Stimulated activated CD8-positive, alpha-beta memory T cell treated with anti-CD3 and anti-CD28 coated beads, Interleukin-4, amount 100 ng/mL, for 24 hours (primary cell): ENCODE results near the gene EHMT1.

Source experiments
- DNase-seq: peaks from one replicate; pipeline ENCODE4 v3.0.0-alpha.2; 2020; ENCODE audit warnings: low read depth

The EHMT1 gene

DNA sequence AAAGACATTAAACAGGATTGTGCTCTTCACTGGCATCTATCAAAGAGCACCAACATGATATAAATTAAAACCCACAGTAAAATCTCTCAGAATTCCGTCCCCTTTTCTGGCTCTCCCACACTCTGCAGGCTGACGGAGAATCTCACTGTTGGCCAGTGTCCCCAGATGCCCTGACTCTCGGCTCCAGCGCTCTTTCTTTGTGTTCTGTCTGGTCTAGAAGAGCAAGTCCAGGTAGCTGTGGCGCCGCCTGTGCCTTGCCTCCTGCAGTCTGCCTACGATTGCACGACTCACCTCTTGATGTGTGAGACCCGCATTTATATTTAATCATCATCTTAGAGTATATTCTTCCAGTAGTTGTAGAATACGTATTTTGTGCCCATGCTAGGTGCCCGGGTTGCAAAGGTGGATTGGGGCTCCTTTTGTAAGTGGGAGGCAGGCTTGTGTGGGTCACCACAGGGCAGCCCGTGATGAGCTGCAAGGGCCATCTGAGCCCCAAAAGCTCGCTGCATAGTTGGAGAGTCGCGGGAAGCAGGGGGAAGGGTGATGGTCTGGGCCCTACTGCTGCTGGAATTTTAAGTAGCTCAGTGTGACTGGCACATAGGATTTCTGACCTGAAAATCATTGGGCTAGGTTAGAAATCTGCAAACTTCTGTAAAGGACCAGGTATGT is 55.6 kb downstream of the EHMT1 start:
- DNase-seq: no peak

DNA sequence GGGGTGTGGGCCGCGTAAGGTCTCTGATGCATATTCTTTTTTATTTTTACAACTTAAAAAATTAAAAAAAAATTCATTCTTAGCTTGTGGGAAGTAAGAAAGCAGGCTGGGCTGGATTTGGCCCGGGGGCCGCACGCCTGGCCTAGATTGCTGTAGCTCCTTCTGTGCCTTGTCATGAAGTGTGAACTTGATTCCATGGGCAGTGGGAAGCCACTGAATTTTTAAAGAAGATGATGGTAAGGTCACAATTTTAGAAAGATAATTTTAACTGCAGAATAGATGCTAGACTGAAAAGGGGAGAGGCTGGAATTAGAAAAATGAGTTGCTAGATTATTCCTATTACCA is 56.1 kb downstream of the EHMT1 start:
- no peak for DNase-seq

DNA sequence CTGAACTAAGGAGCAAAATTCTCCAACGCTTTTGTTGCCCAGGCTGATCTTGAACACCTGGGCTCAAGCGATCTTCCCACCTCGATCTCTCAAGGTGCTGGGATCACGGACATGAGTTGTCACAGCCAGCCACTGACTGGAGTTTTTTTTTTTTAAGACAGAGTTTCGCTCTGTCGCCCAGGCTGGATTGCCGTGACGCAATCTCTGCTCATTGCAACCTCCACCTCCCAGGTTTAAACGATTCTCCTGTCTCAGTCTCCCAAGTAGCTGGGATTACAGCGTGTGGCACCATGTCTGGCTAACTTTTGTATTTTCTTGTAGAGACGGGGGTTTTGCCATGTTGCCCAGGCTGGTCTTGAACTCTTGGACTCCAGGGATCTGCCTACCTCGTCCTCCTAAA is 58.2 kb downstream of the EHMT1 start:
- no peak for DNase-seq

DNA sequence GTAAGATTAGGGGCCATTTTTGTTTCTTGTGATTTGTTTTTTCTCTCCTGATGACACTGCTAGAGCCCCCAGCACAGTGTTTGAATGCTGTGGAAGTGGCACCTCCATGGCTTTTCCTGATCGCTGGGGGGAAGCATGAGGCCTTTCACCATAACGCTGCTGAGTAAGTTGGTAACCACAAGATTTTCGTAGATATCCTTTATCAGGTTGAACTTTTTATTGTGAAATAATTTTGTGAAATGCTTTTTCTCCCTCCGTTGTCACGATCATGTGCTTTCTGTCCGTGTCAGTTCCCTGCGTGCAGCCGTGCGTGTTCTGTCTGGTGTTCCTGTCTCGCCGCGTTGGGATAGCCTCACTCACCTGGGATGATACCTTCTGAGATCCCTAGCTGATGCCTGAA is 59.4 kb downstream of the EHMT1 start:
- DNase-seq: no peak

DNA sequence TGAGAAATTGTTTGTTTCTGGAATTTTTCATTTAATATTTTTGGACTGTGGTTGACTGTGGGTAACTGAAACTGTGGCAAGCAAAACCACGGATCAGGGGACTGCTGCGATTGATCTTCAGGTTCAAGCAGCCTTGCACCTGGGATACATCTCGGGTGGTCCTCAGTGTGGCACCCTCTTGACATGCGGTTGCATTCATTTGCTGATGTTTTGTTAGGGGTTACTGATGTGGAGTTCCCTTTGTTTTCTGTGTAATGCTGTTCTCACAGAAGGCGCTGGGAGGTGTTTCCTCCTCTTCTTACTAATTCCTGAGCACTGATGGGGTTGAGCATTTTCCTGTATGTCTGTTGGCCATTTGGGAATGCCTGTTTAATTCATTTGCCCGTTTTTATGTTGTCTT is 60.4 kb downstream of the EHMT1 start:
- DNase-seq: no peak

DNA sequence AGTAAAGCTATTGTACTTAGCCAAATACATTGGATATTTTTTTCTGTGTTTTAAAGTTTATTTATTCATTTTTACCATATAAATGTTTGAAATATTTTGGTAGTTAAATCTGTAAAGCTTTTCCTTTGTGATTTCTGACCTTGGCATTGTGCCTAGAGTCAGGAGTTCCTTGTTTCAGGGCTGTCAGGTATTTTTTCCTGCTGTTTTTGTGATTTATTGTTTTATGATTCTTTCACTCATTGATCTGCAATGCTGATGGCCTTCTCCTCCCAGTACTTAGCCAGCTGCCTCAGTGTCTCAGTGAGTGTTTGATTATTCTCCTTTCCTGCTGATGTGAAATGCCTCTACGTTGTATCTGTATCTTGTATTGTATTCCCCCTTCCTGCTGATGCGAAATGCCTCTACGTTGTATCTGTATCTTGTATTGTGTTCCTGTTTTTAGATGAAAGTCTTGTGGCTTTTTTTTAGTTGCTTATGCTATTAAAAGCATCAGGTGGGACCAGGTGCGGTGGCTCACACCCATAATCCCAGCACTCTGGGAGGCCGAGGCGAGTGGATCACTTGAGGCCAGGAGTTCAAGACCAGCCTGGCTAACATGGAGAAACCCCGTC is 61.0 kb downstream of the EHMT1 start:
- no peak for DNase-seq

DNA sequence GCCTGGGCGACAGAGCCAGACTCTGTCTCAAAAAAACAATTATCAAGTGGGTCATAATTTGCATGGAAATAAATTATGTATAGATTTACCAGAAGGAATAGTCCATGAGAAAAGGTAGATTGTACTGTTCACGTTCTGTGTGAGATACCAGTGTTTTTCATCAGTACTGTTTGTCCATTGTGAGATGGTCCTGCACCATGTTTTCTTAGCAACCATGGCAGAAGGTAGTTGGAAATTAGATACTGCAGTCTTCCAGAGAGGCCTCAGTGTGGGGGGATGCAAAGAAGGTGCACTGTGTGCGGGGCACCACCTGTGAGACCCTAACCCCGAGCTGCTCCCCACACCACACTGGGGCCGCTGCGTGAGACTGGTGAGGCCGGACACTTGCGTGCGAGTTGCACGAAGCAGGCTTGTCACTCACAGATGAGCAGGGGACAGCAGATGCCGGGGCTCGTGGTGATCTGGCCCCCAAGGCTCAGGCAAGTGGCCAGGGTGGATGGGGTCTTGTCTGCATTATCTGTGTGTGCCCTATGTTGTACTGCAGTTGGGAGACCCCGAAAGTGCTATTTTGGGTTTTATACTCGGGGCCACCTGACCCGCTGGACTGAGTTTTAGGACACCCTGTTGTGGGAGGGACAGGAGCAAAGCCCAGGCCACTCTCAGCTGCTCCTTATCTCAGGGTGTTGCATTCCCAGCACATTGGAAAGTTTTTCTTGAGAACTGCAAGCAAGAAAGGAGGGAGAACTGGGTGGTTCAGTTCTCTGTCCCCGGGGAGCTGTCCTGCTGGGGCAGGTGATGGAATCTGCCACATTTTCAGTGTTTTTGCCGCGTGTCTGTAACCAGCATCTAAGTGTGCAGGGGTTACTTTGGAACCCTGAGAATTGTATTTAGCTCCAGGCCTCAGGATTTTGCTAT is 61.9 kb downstream of the EHMT1 start:
- no peak for DNase-seq

DNA sequence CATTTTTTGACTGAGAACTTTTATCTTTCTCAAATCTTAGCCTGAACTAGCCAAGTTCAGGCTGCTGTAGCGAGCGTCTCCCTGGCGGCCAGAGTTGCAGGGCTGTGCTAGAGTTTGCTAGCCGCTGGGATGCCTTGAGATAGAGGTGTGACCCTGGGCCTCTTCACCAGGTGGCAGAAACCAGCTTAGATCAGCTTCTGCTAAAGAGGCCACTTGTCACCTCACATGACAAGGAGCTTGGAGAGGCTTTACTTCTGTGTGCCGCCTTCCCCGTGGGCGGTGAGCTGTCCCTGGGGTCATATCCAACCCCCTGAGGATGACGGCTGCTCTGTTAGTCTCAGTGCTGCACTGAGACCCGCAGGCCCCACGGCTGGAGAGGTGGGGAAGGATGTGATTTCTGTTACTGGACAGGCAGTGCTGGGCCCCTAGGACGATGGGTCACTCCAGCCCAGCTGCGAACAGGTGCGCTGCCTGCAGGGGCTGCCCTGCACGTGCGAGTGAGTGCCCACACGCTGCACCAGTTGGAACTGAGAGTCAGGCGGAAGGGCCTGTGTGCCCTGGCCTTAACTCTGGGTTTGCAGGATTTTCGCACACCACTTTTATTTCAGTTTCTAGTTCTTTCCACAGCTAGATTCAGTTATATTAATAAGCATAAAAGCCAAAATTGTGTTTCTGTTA is 63.8 kb downstream of the EHMT1 start:
- DNase-seq: no peak

DNA sequence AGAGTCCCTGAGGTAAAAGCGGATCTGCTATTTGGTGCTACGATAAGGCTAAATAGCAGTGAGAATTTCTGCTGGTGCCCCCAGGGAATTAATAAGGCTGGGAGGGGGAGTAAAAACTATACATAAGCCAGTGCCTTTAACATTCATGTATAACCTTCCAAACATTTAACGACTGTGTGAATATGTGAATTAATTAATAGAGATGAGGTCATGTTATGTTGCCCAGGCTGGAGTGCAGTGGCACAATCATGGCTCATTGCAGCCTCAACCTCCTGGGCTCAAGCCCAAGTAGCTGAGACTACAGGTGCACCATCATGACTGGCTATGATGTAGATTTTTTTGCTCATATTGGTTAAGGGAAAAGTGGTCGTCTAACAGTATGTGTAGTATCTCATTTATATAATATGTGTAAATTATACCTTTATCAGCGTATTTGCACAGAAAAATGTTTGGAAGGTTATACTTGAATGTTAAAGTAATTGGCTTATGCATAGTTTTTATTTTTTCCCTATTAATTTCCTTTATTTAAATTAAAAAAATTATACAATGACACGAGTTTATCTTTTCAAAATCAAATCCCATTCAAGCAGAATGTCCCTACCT is 64.6 kb downstream of the EHMT1 start:
- no peak for DNase-seq

DNA sequence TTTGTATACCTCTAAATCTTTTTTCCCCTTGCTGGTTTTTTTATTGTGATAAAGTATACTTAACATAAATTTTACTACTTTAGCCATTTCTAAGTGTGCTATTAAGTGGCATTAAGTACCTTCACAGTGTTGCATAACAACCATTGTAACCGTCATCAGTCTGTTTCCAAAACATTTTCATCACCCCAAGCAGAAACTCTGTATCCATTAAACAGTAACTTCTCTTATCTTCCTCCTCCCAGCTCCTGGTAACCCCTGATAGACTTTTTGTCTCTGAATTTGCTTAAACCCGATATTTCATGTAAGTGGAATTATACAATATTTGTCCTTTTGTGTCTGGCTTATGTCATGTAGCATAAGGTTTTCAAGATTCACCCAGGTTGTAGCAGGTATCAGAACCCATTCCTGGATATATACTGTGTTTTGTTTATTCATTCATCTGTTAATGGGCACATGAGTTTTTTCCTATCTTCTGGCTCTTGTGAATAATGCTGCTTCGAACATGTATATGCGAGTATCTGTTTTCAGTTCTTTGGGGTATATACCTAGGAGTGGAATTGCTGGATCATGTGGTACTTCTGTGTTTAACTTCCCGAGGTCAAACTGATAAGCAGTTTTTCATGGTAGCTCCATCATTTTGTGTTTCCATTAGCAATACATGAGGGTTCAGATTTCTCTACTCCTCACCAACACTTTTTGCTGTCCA is 66.4 kb downstream of the EHMT1 start:
- no peak for DNase-seq

DNA sequence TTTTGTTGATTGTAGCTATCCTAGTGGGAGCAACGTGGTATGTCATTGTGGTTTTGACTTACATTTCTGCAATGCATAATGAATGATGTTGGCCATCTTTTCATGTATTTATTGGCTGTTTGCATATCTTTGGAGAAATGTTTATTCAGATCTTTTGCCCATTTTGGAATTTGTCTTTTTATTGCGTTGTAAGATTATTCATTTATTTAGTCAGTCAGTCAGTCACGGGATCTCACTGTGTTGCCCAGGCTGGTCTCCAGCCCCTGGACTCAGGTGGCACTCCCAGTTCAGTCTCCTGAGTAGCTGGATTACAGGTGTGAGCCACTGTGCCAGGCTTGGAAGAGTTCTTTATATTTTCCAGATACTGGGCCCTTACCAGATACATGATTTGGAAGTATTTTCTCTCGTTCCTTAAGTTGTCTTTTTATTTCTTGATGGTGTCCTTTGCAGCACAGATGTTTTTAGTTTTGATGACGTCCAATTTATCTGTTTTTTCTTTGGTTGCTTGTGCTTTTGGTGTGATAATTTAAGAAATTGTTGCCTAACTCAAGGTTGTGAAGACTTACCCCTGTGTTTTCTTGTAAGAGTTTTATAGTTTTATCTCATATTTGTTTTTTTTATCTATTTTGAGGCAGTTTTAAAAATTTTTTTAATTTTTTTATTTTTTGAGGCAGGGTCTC is 67.1 kb downstream of the EHMT1 start:
- DNase-seq: no peak

DNA sequence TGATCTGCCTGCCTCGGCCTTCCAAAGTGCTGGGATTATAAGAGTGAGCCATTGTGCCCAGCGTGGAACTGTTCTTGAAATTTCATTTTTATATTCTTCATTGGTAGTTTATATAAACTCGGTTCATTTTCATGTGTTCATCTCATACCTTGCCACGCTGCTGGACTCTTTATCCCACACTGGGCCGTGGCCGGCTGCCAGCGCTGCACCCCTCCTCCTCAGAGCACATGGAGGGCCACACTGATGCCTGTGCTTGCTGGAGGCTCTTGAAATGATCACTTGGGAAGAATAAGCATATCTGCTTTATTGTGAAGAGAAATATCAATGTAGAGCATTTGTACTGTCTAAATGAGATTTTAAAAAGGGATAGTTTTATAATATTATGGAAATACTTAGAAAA is 69.5 kb downstream of the EHMT1 start:
- no peak for DNase-seq

DNA sequence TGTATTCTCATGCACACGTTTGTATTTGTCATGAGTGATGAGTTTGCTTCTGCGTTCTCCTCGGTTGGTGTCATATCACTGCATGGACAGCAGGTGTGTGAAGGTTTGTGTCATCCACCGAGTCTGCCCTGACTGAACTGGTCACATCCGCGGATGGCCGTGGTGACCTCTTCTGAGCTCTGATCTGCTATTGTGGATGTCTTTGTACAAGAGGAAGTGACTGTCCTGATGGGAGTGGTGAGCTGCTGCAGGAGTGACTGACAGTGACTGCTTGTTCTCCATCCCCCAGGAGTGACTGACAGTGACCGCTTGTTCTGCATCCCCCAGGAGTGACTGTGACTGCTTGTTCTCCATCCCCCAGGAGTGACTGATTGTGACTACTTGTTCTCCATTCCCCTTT is 69.9 kb downstream of the EHMT1 start:
- DNase-seq: no peak

DNA sequence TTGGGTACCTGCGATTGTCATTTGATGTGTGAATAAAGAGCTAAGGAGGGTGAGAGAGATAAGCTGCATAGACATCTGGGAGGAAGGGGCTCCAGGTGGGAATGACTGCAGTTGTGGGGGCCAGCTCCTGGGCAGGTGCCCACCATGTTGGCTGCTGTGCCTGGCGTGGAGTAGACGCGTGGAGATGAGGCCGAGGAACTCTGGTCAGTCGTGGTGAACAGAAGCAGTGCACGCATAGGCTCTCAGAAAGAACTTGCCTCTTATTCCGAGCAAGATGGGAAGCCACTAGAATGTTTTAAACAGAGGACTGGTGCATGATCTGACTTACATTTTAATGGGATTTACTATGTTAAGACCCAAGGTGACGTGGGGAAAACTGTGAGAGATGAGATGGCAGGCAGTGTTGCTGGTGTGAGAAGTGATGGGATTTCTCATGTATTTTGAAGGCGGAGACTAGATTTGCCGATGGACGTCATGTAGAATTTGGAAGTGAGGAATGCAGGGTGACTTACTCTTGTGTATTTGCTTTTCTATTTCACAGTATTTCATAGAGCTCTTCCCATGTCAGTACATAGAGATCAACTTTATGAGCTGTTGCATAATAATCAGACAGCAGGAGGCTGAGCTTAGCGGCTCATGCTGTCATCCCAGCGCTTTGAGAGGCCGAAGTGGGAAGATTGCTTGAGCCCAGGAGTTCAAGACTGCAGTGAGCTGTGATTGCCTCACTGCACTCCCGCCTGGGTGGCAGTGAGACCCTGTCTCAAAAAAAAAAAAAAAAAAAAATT is 71.1 kb downstream of the EHMT1 start:
- no peak for DNase-seq

DNA sequence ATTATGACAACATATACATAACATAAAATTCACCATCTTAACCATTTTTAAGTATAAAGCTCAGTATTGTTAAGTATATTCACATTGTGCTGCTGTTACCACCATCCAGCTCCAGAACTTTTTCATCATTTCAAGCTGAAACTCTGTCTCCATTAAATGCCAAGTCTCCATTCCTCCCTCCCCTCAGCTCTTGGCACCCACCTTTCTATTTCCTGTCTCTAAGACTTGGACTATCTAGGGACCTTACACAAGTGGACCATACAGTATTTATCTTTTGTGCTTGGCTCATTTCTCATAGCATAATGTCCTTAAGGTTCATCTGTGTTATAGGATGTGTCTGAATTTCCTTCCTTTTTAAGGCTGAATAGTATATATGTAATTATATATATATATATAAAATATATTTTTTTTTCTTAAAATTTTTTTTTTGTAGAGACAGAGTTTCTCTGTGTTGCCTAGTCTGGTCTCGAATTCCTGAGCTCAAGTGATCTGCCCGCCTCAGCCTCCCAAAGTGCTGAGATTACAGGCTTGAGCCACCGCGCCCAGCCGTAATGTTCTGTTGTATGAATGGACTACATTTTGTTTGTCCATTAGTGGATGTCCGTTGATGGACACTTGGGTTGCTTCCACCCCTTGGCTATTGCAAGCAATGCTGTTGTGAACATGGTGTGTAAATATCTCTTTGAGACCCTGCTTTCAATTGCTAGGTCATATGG is 72.3 kb downstream of the EHMT1 start:
- no peak for DNase-seq

DNA sequence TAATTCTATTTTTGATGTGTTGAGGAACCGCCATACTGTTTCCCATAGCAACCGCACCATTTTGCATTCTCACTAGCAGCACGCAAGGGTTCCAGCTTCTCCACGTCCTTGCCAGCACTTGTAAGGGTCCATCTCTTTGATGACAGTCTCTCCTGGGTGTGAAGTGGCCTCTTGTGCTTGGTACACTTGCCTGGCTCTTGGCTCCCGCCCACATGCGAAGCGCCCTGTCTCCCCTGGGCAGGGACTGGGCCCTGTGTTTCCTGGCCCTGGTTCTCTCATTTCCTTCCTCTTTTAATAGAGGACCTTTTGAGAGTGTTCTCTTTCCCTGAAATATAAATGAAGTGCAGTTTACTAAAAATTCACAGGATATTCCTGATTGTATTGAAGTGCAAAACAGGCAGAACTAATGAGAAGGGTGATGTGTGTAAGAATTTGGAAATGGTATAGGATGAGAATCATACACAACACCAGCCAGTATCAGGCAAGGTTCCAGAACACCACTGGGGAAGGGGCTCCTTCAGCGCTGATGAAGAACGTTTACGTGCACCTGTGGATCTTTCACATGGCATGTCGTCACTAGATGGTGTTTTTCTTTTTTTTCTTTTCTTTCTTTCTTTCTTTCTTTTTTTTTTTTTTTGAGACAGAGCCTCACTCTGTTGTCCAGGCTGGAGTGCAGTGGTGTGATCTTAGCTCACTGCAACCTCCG is 73.0 kb downstream of the EHMT1 start:
- no peak for DNase-seq

DNA sequence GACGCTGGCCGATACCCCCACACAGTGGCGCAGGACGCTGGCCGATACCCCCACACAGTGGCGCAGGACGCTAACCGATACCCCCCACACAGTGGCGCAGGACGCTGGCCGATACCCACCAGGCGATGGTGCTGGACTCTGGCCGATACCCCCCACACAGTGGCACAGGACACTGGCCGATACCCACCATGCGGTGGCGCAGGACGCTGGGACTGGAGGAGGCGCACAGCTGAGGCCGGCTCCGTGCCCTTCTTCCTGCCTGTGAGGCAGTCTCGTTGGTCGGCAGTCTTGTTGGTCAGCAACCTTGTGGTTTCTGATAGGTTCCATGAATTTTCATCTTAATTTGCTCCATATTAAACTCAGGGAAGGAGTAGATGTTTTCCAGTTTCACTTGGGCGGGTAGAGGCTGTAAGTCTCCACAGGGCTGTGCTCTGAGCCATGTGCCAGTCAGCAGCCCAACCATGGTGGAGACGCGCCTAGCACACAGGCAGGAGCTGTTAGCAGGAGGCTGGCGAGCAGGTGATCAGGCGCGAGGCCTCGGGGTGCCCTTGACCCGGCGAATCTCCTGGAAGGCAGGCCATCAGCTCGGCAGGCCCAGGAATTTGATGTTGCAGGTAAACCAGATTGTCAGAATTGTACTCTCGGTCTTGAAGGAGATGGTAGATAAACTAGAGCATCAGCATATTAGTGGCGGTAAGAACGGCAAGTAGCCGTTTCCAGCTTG is 75.6 kb downstream of the EHMT1 start:
- no peak for DNase-seq
